ENCODE results near the gene SLC39A8.

GRCh38 chr4:102322736-102323135, 22.5 kb downstream of the SLC39A8 start:
- TF ChIP-seq, protein P1, sequence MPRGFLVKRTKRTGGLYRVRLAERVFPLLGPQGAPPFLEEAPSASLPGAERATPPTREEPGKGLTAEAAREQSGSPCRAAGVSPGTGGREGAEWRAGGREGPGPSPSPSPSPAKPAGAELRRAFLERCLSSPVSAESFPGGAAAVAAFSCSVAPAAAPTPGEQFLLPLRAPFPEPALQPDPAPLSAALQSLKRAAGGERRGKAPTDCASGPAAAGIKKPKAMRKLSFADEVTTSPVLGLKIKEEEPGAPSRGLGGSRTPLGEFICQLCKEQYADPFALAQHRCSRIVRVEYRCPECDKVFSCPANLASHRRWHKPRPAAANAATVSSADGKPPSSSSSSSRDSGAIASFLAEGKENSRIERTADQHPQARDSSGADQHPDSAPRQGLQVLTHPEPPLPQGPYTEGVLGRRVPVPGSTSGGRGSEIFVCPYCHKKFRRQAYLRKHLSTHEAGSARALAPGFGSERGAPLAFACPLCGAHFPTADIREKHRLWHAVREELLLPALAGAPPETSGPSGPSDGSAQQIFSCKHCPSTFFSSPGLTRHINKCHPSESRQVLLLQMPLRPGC (tag by site-specific recombination; IDR thresholded peaks at IDR 0.05): no peak
- TF ChIP-seq CTCF (tag by site-specific recombination; IDR thresholded peaks at IDR 0.05) (no peak), ZNF10 (tag by site-specific recombination; IDR thresholded peaks at IDR 0.05) (no peak), ZBTB17 (tag by site-specific recombination; IDR thresholded peaks at IDR 0.05) (no peak), ZBTB1 (tag by site-specific recombination; IDR thresholded peaks at IDR 0.05) (no peak), ZNF747 (tag by site-specific recombination; IDR thresholded peaks at IDR 0.05) (no peak), TCF7L2 (IDR thresholded peaks at IDR 0.05; ENCODE audit: borderline replicate concordance, low read depth, low read length) (no peak), ZNF777 (tag by site-specific recombination; IDR thresholded peaks at IDR 0.05; ENCODE audit: borderline replicate concordance) (no peak), ZNF133 (tag by site-specific recombination; IDR thresholded peaks at IDR 0.05) (no peak), EGR2 (tag by site-specific recombination; IDR thresholded peaks at IDR 0.05; ENCODE audit: low read depth) (no peak), ZNF776 (tag by site-specific recombination; IDR thresholded peaks at IDR 0.05; ENCODE audit: borderline replicate concordance) (no peak)
